OCI-LY7 (cell line): ENCODE data around the gene KCNT1. TPM values are rescaled to one million over a fixed set of nuclear protein-coding genes. Genes with fewer than 3 reads are reported as not detected.

Experiments used
- BruUV-seq: library from RNA; stranded (reverse); fragments of 400-500 nt; replicated peaks from 2 replicates; lab custom pipeline; 2021; lab: Mats Ljungman, UMichigan
- CTCF ChIA-PET: fragments of 300-600 bp; sonication (Branson Sonifier 250); formaldehyde crosslinking; loops from one replicate; lab custom pipeline; 2022; ENCODE audit warnings: antibody characterized with exemption; ENCODE audit not compliant: unreplicated experiment; lab: Charles Lee
- POLR2A ChIA-PET: fragments of 300-600 bp; sonication (Branson Sonifier 250); formaldehyde crosslinking; loops from one replicate; lab custom pipeline; 2022; ENCODE audit warnings: antibody characterized with exemption; lab: Charles Lee
- DNase-seq: peaks from one replicate; pipeline ENCODE4 v3.0.0-alpha.2; 2015; ENCODE audit warnings: low spot score
- H2AFZ ChIP-seq: fragments of 200-600 bp; sonication (generic), shearing (Covaris generic); 2 replicates; pipeline ENCODE4 v1.6.1; 2014; ENCODE audit warnings: mild to moderate bottlenecking, antibody characterized with exemption, low read length, moderate library complexity
- H3K27ac ChIP-seq: fragments of 200-600 bp; sonication (generic); 2 replicates; pipeline ENCODE4 v1.5.1; 2014; ENCODE audit warnings: mixed run types, low read depth, mild to moderate bottlenecking, moderate library complexity, low read length, inconsistent platforms; ENCODE audit not compliant: poor library complexity, severe bottlenecking
- H3K36me3 ChIP-seq: fragments of 200-600 bp; sonication (generic); 2 replicates; pipeline ENCODE4 v1.6.1; 2014; ENCODE audit warnings: mild to moderate bottlenecking, antibody characterized with exemption, low read length, moderate library complexity, mixed read lengths; ENCODE audit not compliant: insufficient read depth
- H3K4me1 ChIP-seq: fragments of 200-600 bp; sonication (generic); 2 replicates; pipeline ENCODE4 v1.5.1; 2014; ENCODE audit warnings: mild to moderate bottlenecking, low read length; ENCODE audit not compliant: insufficient read depth, poor library complexity, severe bottlenecking
- H3K4me2 ChIP-seq: fragments of 200-600 bp; sonication (generic); 2 replicates; pipeline ENCODE4 v1.6.1; 2014; ENCODE audit warnings: mild to moderate bottlenecking, low read length
- H3K4me3 ChIP-seq: fragments of 200-600 bp; sonication (generic); 2 replicates; pipeline ENCODE4 v1.5.1; 2014; ENCODE audit warnings: mild to moderate bottlenecking, low read depth, low read length; ENCODE audit not compliant: poor library complexity, severe bottlenecking
- H3K79me2 ChIP-seq: fragments of 200-600 bp; sonication (generic); 2 replicates; pipeline ENCODE4 v1.6.1; 2016; ENCODE audit warnings: low read depth, mild to moderate bottlenecking, low read length, moderate library complexity, mixed read lengths; ENCODE audit not compliant: insufficient read depth
- H3K9me2 ChIP-seq: fragments of 200-600 bp; sonication (generic); 2 replicates; pipeline ENCODE4 v1.6.1; 2016; ENCODE audit warnings: mild to moderate bottlenecking, low read length, mixed read lengths; ENCODE audit not compliant: insufficient read depth
- H3K9me3 ChIP-seq: fragments of 200-600 bp; sonication (generic); 2 replicates; pipeline ENCODE4 v1.6.1; 2014; ENCODE audit warnings: mild to moderate bottlenecking, mixed run types, low read length, mixed read lengths
- H4K20me1 ChIP-seq: fragments of 200-600 bp; sonication (generic); 2 replicates; pipeline ENCODE4 v1.6.1; 2014; ENCODE audit warnings: mild to moderate bottlenecking, antibody characterized with exemption, low read length, moderate library complexity, mixed read lengths; ENCODE audit not compliant: insufficient read depth
- EZH2phosphoT487 ChIP-seq: fragments of 200-600 bp; sonication (generic); IDR thresholded peaks from 2 replicates; pipeline ENCODE4 v1.6.1; 2018; ENCODE audit warnings: low read depth, borderline replicate concordance, mild to moderate bottlenecking, mixed run types, antibody characterized with exemption, low read length, moderate library complexity, mixed read lengths
- intact Hi-C: fragments of 100-400 bp; cut with micrococcal nuclease; formaldehyde crosslinking; loops from one replicate; pipeline ENCODE4 v1.10.0; 2022; ENCODE audit not compliant: unreplicated experiment
- total RNA-seq, 2 experiments: library from RNA; depleted of rRNA in 1 of 2; stranded (reverse); fragments of >200 nt in 1 of 2; shearing (Covaris generic) in 1 of 2; gene quantifications; 2 replicates each; pipeline ENCODE4 v1.2.3, GENCODE V29; 2014 to 2022
- TF ChIP-seq, protein P1 (sequence below): fragments of 200-600 bp; sonication (generic); conservative IDR thresholded peaks from 2 replicates; pipeline ENCODE4 v1.5.1; 2014; ENCODE audit warnings: mild to moderate bottlenecking, antibody characterized with exemption, low read length, moderate library complexity, mixed read lengths

KCNT1 gene
- total RNA-seq, 2 experiments from 2014 or later: not detected

GRCh38 chr9:135827301-135827700 is 125.3 kb downstream of the KCNT1 start:
- Histone ChIP-seq H4K20me1 (no peaks in the 10 kb centered on the region), H3K79me2 (no peaks in the 10 kb centered on the region), H3K9me3 (no peaks in the 10 kb centered on the region), H2AFZ (no peak overlapping the region), H3K4me3 (no peak overlapping the region), H3K36me3 (peaks cover 21% of the 10 kb centered on the region), H3K27ac (no peak overlapping the region), H3K4me2 (no peak overlapping the region), H3K4me1 (no peaks in the 10 kb centered on the region), H3K9me2 (no peaks in the 10 kb centered on the region)
- POLR2A ChIA-PET: no interaction called here
- BruUV-seq: no TSS peak
- TF ChIP-seq, protein P1, sequence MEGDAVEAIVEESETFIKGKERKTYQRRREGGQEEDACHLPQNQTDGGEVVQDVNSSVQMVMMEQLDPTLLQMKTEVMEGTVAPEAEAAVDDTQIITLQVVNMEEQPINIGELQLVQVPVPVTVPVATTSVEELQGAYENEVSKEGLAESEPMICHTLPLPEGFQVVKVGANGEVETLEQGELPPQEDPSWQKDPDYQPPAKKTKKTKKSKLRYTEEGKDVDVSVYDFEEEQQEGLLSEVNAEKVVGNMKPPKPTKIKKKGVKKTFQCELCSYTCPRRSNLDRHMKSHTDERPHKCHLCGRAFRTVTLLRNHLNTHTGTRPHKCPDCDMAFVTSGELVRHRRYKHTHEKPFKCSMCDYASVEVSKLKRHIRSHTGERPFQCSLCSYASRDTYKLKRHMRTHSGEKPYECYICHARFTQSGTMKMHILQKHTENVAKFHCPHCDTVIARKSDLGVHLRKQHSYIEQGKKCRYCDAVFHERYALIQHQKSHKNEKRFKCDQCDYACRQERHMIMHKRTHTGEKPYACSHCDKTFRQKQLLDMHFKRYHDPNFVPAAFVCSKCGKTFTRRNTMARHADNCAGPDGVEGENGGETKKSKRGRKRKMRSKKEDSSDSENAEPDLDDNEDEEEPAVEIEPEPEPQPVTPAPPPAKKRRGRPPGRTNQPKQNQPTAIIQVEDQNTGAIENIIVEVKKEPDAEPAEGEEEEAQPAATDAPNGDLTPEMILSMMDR: no peak
- TF ChIP-seq EZH2phosphoT487: no peak
- DNase-seq: no peak
- CTCF ChIA-PET: no interaction called here
- intact Hi-C loops: no loop called here

DNA sequence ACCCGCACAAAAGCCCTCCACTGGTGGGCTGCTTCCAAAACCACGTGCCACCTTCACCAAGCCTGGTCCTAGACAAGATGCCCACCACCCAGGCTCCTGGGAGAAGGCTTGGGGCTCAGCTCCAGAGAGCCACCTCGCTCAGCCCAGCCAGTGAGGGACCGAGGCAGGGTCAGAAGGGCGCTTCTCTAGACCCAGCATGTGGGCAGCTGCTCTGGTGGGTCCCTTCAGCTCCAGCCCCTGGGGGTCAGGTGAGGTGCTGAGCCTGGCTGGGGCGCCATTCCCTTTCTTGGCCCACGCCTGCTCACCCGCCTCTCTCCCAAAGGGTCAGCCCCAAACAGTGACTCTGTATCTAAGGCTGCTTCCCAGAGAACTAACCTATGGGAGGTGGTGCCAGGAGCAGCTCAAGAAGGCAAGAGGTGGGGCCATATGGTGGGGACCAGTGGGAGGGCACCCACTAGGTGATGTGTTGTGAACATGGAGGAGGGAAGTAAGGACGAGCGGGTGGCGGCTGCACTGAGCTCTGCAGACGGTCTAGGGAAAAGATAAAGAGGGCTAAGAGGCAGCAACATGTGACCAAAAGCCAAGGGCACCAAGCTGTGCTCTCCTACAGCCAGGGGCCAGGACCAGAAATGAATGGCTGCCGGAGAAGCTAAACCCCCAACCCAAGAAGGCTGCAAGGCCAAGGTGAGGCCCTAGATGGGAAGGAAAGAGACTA is 126.0 kb downstream of the KCNT1 start:
- no peak overlapping the region for H3K4me2 ChIP-seq
- no peak overlapping the region for H3K4me3 ChIP-seq
- no peak overlapping the region for H3K27ac ChIP-seq
- no peaks in the 10 kb centered on the region for H4K20me1 ChIP-seq
- CTCF ChIA-PET: no interaction called here
- H3K9me2 ChIP-seq: no peaks in the 10 kb centered on the region
- POLR2A ChIA-PET: no interaction called here
- H3K79me2 ChIP-seq: no peaks in the 10 kb centered on the region
- intact Hi-C loops: no loop called here
- no peaks in the 10 kb centered on the region for H3K4me1 ChIP-seq
- H3K9me3 ChIP-seq: no peaks in the 10 kb centered on the region
- BruUV-seq: no TSS peak
- peaks cover 14% of the 10 kb centered on the region for H3K36me3 ChIP-seq
- no peak for DNase-seq
- TF ChIP-seq, protein P1: no peak
- TF ChIP-seq EZH2phosphoT487: no peak
- H2AFZ ChIP-seq: no peak overlapping the region

DNA sequence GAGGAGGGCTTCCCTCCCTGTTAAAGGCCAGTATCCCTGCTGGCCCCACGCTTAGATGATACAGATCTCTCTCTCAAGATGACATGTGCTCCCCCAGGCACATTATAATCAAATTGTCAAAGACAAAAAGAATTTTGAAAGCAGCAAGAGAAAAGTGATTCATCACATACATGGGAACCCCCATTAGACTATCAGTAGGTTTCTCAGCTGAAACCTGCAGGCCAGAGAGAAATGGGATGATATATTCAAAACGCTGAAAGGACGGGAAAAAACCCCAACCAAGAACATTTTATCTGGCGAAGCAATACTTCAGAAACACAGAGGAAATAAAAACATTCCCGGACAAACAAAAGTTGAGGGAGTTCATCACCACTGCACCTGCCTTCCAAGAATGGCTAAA is 126.7 kb downstream of the KCNT1 start:
- intact Hi-C loops: no loop called here
- H3K36me3 ChIP-seq: peaks cover 8% of the 10 kb centered on the region
- ChIA-PET POLR2A (no interaction called here), CTCF (no interaction called here)
- H3K4me2 ChIP-seq: no peak overlapping the region
- no peaks in the 10 kb centered on the region for H3K9me3 ChIP-seq
- no TSS peak for BruUV-seq
- H3K4me1 ChIP-seq: no peaks in the 10 kb centered on the region
- H2AFZ ChIP-seq: no peak overlapping the region
- no peak for TF ChIP-seq EZH2phosphoT487
- TF ChIP-seq, protein P1: no peak
- H3K27ac ChIP-seq: no peak overlapping the region
- H4K20me1 ChIP-seq: no peaks in the 10 kb centered on the region
- no peaks in the 10 kb centered on the region for H3K9me2 ChIP-seq
- H3K79me2 ChIP-seq: no peaks in the 10 kb centered on the region
- DNase-seq: no peak
- H3K4me3 ChIP-seq: no peak overlapping the region
